GM19467 (cell line): ENCODE results near the gene RASGEF1C.

Experiments
- ATAC-seq: cut with Tn5 transposase; IDR thresholded peaks from one replicate; pipeline ENCODE4 v1.9.1; 2021; ENCODE audit warnings: mild to moderate bottlenecking, moderate library complexity; ENCODE audit not compliant: unreplicated experiment

The RASGEF1C gene

GRCh38 chr5:180060192-180060591, 148.8 kb downstream of the RASGEF1C start:
- no peak for ATAC-seq

- ATAC-seq, result no peak
These were observed 149.7 kb downstream of the RASGEF1C start for GRCh38 chr5:180059326-180059725.

- ATAC-seq, result no peak
These were observed 152.9 kb downstream of the RASGEF1C start for GRCh38 chr5:180056153-180056552.

GRCh38 chr5:180054226-180054625, 154.8 kb downstream of the RASGEF1C start:
- no peak for ATAC-seq

- no peak for ATAC-seq
These were observed 155.9 kb downstream of the RASGEF1C start for GRCh38 chr5:180053061-180053602.

GRCh38 chr5:180052211-180052818, 156.7 kb downstream of the RASGEF1C start:
- ATAC-seq, result no peak
